ENCODE data around the gene BORCS6. TPM values are rescaled to one million over a fixed set of nuclear protein-coding genes. Genes with fewer than 3 reads are reported as not detected.

The BORCS6 gene
- 4.8 to 8.8 TPM (median 8.2 TPM) in 5 replicates for total RNA-seq (2022; extraction: Qiagen RNA extraction)

GRCh38 chr17:8189711-8190477 is at the start of gene BORCS6:
BORCS6 (minus strand) TSS chr17:8190180; CDS start chr17:8190140, 40 bp downstream.

GRCh38 chr17:8209907-8210760 is 20.2 kb upstream of the BORCS6 start, which contains the start of gene AURKB:
AURKB (minus strand) TSS chr17:8210575; CDS start chr17:8210224, 351 bp downstream.

GRCh38 chr17:8176197-8176940 is 13.6 kb downstream of the BORCS6 start, which contains the start of gene TMEM107:
TMEM107 (minus strand) TSS chr17:8176380; CDS start chr17:8176286, 94 bp downstream.

GRCh38 chr17:8162233-8162996 is 27.6 kb downstream of the BORCS6 start, which contains the start of gene VAMP2:
VAMP2 (minus strand) TSS chr17:8162948; CDS start chr17:8162879, 69 bp downstream.

GRCh38 chr17:8152112-8152775 is 37.7 kb downstream of the BORCS6 start, which contains the start of gene PER1:
PER1 (minus strand) TSS chr17:8152404; CDS start chr17:8150706, 1,698 bp downstream.

Other genes starting within 250 kb of the BORCS6 start
- gene GUCY2D, start 187.6 kb downstream of the BORCS6 start, total RNA-seq (2022; extraction: Qiagen RNA extraction): 0.05 to 0.39 TPM (median 0.36 TPM) in 4 of 5 replicates, not detected in the other
- gene ALOX15B, start 151.1 kb downstream of the BORCS6 start, total RNA-seq (2022; extraction: Qiagen RNA extraction): 0.09 to 0.20 TPM (median 0.18 TPM) in 5 replicates
- gene ALOX12B, start 102.5 kb downstream of the BORCS6 start, total RNA-seq (2022; extraction: Qiagen RNA extraction): 1.1 to 2.3 TPM (median 1.8 TPM) in 5 replicates
- gene ALOXE3, start 71.7 kb downstream of the BORCS6 start, total RNA-seq (2022; extraction: Qiagen RNA extraction): 6.5 to 9.5 TPM (median 6.9 TPM) in 5 replicates
- 1.8 to 6.1 TPM (median 5.3 TPM) in 5 replicates for gene HES7, start 66.1 kb downstream of the BORCS6 start, total RNA-seq (2022; extraction: Qiagen RNA extraction)
- gene PER1, start 37.8 kb downstream of the BORCS6 start, total RNA-seq (2022; extraction: Qiagen RNA extraction): 51.7 to 60.6 TPM (median 55.9 TPM) in 5 replicates
- gene VAMP2, start 27.2 kb downstream of the BORCS6 start, total RNA-seq (2022; extraction: Qiagen RNA extraction): 26.5 to 31.9 TPM (median 31.1 TPM) in 5 replicates
- 18.8 to 22.9 TPM (median 20.7 TPM) in 5 replicates for gene TMEM107, start 13.8 kb downstream of the BORCS6 start, total RNA-seq (2022; extraction: Qiagen RNA extraction)
- gene AURKB, start 20.4 kb upstream of the BORCS6 start, total RNA-seq (2022; extraction: Qiagen RNA extraction): 142 to 164 TPM (median 153 TPM) in 5 replicates
- 13.7 to 20.1 TPM (median 16.4 TPM) in 5 replicates for gene CTC1, start 57.9 kb upstream of the BORCS6 start, total RNA-seq (2022; extraction: Qiagen RNA extraction)
- gene PFAS, start 59.1 kb upstream of the BORCS6 start, total RNA-seq (2022; extraction: Qiagen RNA extraction): 39.8 to 50.2 TPM (median 45.6 TPM) in 5 replicates
- 35.4 to 45.9 TPM (median 43.4 TPM) in 5 replicates for gene RANGRF, start 98.5 kb upstream of the BORCS6 start, total RNA-seq (2022; extraction: Qiagen RNA extraction)
- 5.5 to 8.5 TPM (median 7.0 TPM) in 5 replicates for gene SLC25A35, start 105.2 kb upstream of the BORCS6 start, total RNA-seq (2022; extraction: Qiagen RNA extraction)
- not detected in 5 replicates for gene ARHGEF15, start 120.1 kb upstream of the BORCS6 start, total RNA-seq (2022; extraction: Qiagen RNA extraction)
- gene ODF4, start 149.7 kb upstream of the BORCS6 start, total RNA-seq (2022; extraction: Qiagen RNA extraction): not detected in 5 replicates
- gene RPL26, start 193.0 kb upstream of the BORCS6 start, total RNA-seq (2022; extraction: Qiagen RNA extraction): 3,436 to 4,705 TPM (median 3,603 TPM) in 5 replicates
- not detected in 5 replicates for gene RNF222, start 207.6 kb upstream of the BORCS6 start, total RNA-seq (2022; extraction: Qiagen RNA extraction)
- gene NDEL1, start 245.7 kb upstream of the BORCS6 start, total RNA-seq (2022; extraction: Qiagen RNA extraction): 63.1 to 70.2 TPM (median 67.8 TPM) in 5 replicates

All from A549 treated with Mapracorat at 1 μM for 4 hours (cell line).